Activated naive CD4-positive, alpha-beta T cell treated with Interleukin-2 at 50 U/mL for 16 hours (primary cell): Measurements from ENCODE around the gene KCNJ12.
"Not testable (repeated sequence)": the region's sequence is repeated elsewhere in the genome, so short reads cannot be mapped to it uniquely, and the experiment has no call there.

Experiments
- DNase-seq: peaks from one replicate; pipeline ENCODE4 v3.0.0-alpha.2; 2020

KCNJ12 gene

DNA sequence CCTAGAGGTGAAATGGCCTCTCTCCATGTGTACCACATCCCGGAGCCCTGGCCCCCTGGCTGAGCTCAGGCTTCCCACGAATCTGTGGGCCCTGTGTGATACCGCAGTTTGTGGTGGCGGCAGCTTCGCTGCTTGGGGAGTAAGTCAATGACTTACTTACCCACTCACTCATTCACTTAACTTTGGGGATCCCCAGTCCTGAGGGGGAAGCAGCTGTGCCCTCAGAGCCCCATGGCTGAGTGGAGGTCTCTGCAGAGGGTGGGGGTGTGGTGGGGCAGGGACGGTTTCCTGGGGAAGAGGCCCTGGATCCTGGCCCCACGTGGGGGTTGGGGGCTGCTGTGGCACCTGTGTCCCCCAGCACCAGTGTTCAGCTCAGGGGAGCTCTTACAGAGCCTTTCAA is 13.2 kb downstream of the KCNJ12 start:
- DNase-seq: no peak

- DNase-seq: no peak
Observed at GRCh38 chr17:21390294-21390693, 14.1 kb downstream of the KCNJ12 start.

- DNase-seq: no peak
Observed at GRCh38 chr17:21392266-21392665, 16.1 kb downstream of the KCNJ12 start.

DNA sequence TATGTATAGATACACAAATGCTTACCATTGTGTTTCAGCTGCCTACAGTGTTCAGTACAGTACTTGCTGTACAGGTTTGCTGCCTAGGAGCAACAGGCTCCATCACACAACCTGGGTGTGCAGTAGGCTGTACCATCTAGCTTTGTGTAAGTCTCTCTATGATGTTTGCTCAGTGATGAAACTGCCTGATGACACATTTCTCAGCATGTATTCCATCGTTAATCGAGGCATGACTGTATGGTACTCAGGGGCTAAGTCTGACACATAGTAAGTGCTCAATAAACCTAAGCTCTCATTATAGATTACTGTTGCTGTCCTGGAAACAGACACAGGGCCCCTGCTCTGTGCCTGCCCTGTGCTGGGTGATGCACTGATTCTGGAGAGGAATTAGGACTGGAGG is 18.1 kb downstream of the KCNJ12 start:
- no peak for DNase-seq

DNA sequence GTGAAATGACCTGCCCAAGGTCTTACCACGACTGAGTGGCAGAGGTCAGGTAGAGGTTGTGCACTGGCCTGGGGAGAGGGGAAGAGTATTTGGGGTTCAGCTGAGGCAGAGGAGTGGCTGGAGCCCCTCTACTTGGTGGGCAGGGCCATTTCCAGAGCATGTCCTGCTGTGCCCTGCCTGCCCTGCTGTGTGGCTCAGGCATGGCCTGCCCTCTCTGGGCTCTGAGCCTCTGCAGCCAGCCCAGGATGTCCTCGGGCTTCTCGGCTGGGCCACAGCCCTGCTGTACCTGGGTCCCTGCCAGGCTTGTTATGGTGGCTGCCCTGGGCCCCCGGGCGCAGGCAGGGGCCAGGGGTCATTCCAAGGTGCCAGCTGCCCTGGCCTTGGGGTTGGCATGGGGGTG is 19.6 kb downstream of the KCNJ12 start:
- no peak for DNase-seq

GRCh38 chr17:21396237-21396636 is 20.1 kb downstream of the KCNJ12 start:
- DNase-seq: no peak

GRCh38 chr17:21397341-21398190 is 21.4 kb downstream of the KCNJ12 start:
- DNase-seq: no peak

GRCh38 chr17:21399474-21400186 is 23.5 kb downstream of the KCNJ12 start:
- DNase-seq: no peak

DNA sequence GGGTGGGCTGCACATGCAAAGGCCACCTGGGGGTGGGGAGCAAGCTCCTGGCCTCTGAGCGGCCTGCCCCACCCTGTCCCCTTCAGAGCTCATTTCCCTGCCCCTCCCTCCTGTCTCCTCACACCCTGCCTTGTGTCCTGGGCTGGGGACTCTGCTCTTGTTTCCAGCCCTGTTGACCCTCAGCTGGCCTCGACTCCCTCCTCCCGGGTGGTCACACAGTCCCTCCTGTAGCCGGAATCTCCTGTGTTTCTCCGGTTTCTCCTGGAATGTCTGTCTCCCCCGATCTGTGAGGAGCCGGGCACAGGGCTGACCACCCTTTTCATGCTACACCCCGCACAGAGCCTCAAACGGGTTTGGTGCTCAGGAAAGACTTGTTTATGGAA is 24.0 kb downstream of the KCNJ12 start:
- not testable (repeated sequence) for DNase-seq

GRCh38 chr17:21400816-21401593 is 24.8 kb downstream of the KCNJ12 start:
- DNase-seq: no peak

DNA sequence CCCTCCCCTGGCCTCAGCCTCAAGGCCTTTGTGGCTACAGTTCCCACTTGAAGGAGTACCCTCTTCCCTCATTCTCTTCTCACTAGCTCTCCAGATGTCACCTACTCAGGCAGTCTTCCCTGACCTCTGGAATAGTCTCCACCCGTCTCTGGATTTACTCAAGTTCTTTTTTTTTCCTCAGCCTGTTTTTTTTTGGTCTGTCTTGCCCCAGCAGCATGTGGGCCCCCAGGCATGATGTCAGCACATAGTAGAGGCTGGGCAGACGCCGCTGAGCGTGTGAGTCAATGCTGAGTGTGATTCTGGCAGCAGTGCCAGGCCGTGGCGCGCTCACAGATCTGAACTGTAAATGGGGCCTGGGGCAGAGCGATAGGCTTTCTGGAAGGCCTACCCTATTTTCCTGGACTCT is 26.0 kb downstream of the KCNJ12 start:
- not testable (repeated sequence) for DNase-seq

- not testable (repeated sequence) for DNase-seq
Observed at GRCh38 chr17:21402926-21403325, 26.8 kb downstream of the KCNJ12 start.

- not testable (repeated sequence) for DNase-seq
Observed at GRCh38 chr17:21404106-21404505, 27.9 kb downstream of the KCNJ12 start.

DNA sequence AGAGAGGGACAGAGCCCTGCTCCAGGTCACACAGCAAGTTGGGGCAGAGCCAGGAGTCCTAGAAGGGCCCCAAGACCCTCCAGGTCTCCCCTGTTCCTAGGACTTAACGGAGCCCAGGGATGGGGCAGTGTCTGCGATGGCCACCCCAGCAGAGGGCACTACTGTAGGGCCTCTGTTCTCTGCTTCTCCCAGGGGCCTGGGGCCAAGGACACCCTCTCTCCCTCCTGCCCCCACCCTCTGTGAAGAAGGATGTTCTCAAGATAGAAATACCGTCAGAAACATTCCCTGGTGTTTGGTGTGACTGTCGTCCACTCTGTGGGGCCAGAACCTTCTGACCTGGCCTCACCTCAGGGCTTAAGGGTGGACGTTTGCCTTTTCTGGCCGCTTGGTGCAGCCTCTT is 28.4 kb downstream of the KCNJ12 start:
- not testable (repeated sequence) for DNase-seq

GRCh38 chr17:21404956-21405731 is 29.0 kb downstream of the KCNJ12 start:
- not testable (repeated sequence) for DNase-seq

GRCh38 chr17:21405904-21406400 is 29.8 kb downstream of the KCNJ12 start:
- not testable (repeated sequence) for DNase-seq

DNA sequence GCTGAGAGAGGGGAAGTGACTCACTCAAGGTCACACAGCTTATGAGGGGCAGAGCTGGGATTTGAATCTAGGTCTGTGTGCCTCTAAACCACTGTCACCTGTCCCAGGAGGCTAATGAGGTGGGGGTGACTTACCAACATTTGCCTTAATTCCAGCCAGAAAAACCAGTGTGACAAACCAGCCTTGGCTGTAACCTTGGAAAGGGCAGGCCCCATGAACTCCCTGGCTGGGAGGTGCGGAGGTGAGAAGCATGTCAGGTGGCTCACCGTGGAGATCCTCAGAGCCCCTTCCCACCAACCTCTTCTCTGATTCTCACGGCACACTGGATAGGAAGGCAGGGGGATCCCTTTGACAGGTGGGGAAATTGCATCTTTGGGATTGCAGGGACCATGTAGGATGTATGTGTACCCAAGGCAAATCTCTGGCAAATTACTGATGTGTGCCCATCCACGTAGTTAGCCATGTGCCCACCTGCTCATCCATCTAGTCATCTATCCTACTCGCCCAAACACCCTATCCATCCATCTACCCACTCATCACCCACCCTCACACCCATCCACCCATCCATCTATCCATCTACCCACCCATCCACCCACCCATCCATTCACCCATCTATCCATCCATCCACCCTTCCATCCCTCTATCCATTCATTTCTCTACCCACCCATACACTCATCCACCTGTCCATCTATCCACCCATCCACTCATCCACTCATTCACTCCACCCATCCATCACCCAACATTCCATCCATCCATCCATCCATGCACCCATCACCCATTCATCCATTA is 30.7 kb downstream of the KCNJ12 start:
- DNase-seq: not testable (repeated sequence)

GRCh38 chr17:21407752-21408151 is 31.6 kb downstream of the KCNJ12 start:
- DNase-seq: not testable (repeated sequence)

DNA sequence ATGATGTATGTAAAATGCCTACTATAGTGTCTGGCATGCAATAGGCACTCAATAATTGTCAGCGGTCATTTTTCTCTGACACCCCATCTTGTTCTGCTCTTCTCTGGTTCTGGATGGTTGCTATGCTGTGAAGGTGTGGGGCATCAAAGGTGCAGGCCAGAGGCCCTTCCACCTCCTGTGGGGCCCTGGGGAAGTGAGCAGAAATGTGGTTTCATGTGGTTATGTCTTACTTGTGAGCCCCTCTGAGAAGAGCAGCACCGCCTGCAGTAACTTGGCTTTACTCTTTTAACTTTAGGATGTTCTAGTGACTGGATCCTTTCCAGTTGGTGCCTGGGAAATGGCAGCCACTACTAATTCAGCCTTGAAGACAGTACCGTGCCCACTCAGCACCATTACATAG is 32.1 kb downstream of the KCNJ12 start:
- not testable (repeated sequence) for DNase-seq

- DNase-seq: not testable (repeated sequence)
Observed at GRCh38 chr17:21408766-21409300, 32.7 kb downstream of the KCNJ12 start.

DNA sequence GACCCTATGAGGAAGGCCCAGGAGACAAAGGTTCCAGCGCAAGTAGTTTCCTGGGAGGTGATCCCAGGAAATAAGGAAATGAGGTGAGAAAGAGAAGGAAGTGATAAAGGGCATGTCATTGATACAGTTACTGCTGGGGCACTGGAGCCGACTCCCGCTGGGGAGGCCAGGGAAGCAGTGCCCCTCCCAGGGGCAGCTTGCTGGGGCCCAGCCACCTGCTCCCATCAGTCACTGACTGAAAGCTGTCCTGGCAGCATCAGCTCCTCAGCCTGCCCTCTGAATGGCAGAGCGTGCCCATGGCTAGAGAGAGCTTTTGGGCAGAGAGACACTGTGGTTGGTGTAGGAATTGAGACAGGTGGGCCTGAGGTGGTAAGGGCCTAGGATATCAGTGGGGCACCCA is 33.2 kb downstream of the KCNJ12 start:
- DNase-seq: not testable (repeated sequence)
